Type B pancreatic cell (in vitro differentiated cells): ENCODE measurements around the gene SPEG. TPM values are rescaled to one million over a fixed set of nuclear protein-coding genes. Genes with fewer than 3 reads are reported as not detected.

Experiments
- DNase-seq: peaks from one replicate; pipeline ENCODE4 v3.0.0; 2021; ENCODE audit warnings: mixed read lengths; ENCODE audit not compliant: unreplicated experiment; ENCODE audit errors: extremely low spot score
- H3K27ac Mint-ChIP-seq: 2 replicates; pipeline ENCODE4 v1.8.0; 2021; ENCODE audit warnings: mild to moderate bottlenecking, mixed read lengths
- H3K27me3 Mint-ChIP-seq: 2 replicates; pipeline ENCODE4 v1.8.0; 2021; ENCODE audit warnings: mixed read lengths
- H3K36me3 Mint-ChIP-seq: 2 replicates; pipeline ENCODE4 v1.8.0; 2021; ENCODE audit warnings: mixed read lengths
- H3K4me1 Mint-ChIP-seq: one replicate; pipeline ENCODE4 v1.8.0; 2021; ENCODE audit warnings: mixed read lengths; ENCODE audit not compliant: unreplicated experiment
- H3K4me3 Mint-ChIP-seq: 2 replicates; pipeline ENCODE4 v1.8.0; 2021; ENCODE audit warnings: mild to moderate bottlenecking, mixed read lengths
- H3K9me3 Mint-ChIP-seq: 2 replicates; pipeline ENCODE4 v1.8.0; 2021; ENCODE audit warnings: mixed read lengths
- CTCF ChIP-seq: fragments of 200-600 bp; sonication (generic); conservative IDR thresholded peaks from 2 replicates; pipeline ENCODE4 v1.5.0; 2021; ENCODE audit warnings: antibody characterized with exemption, mild to moderate bottlenecking
- total RNA-seq: library from RNA; stranded (reverse); gene quantifications from 2 replicates; pipeline ENCODE4 v1.2.1, GENCODE V29; 2021; ENCODE audit warnings: low replicate concordance

Gene SPEG
- total RNA-seq, 1 donor from 2014 or later = 49.4 TPM

- Mint-ChIP-seq H3K9me3 (no peaks in the 10 kb centered on the region), H3K36me3 (no peaks in the 10 kb centered on the region), H3K27me3 (peaks cover 77% of the 10 kb centered on the region), H3K27ac (peak overlapping the region; percentile 49), H3K4me1 (peaks cover 44% of the 10 kb centered on the region), H3K4me3 (peak overlapping the region; percentile 57)
- no peak for DNase-seq
- TF ChIP-seq CTCF = no peak
Observed at GRCh38 chr2:219526320-219527075, 91.9 kb downstream of the SPEG start.

GRCh38 chr2:219527076-219527394 lies 92.4 kb downstream of the SPEG start:
- DNase-seq = no peak
- no peak for TF ChIP-seq CTCF
- Mint-ChIP-seq H3K27ac (no peak overlapping the region), H3K4me3 (peak overlapping the region; percentile 48), H3K27me3 (peaks cover 74% of the 10 kb centered on the region), H3K4me1 (peaks cover 39% of the 10 kb centered on the region), H3K36me3 (no peaks in the 10 kb centered on the region), H3K9me3 (no peaks in the 10 kb centered on the region)

- H3K9me3 Mint-ChIP-seq = no peaks in the 10 kb centered on the region
- H3K27me3 Mint-ChIP-seq = peaks cover 73% of the 10 kb centered on the region
- no peaks in the 10 kb centered on the region for H3K36me3 Mint-ChIP-seq
- H3K4me3 Mint-ChIP-seq = no peak overlapping the region
- no peak for DNase-seq
- H3K27ac Mint-ChIP-seq = no peak overlapping the region
- peaks cover 37% of the 10 kb centered on the region for H3K4me1 Mint-ChIP-seq
- TF ChIP-seq CTCF = no peak
Observed at GRCh38 chr2:219527472-219527871, 92.8 kb downstream of the SPEG start.

- H3K4me3 Mint-ChIP-seq = no peak overlapping the region
- peaks cover 64% of the 10 kb centered on the region for H3K27me3 Mint-ChIP-seq
- H3K36me3 Mint-ChIP-seq = no peaks in the 10 kb centered on the region
- DNase-seq = peak; percentile 95
- H3K4me1 Mint-ChIP-seq = peaks cover 29% of the 10 kb centered on the region
- H3K9me3 Mint-ChIP-seq = no peaks in the 10 kb centered on the region
- no peak overlapping the region for H3K27ac Mint-ChIP-seq
- peak; percentile 99 for TF ChIP-seq CTCF
Observed at GRCh38 chr2:219530048-219530963, 95.7 kb downstream of the SPEG start.

GRCh38 chr2:219531639-219532377 lies 97.2 kb downstream of the SPEG start:
- no peak overlapping the region for H3K27ac Mint-ChIP-seq
- H3K4me3 Mint-ChIP-seq = no peak overlapping the region
- H3K4me1 Mint-ChIP-seq = peaks cover 16% of the 10 kb centered on the region
- no peaks in the 10 kb centered on the region for H3K9me3 Mint-ChIP-seq
- H3K36me3 Mint-ChIP-seq = no peaks in the 10 kb centered on the region
- peaks cover 50% of the 10 kb centered on the region for H3K27me3 Mint-ChIP-seq
- DNase-seq = no peak
- TF ChIP-seq CTCF = no peak
